K562 (cell line): ENCODE data around the gene GANAB. TPM values are rescaled to one million over a fixed set of nuclear protein-coding genes. Genes with fewer than 3 reads are reported as not detected.
A peak's percentile ranks its signal among the peaks of the same experiment; 100 is the strongest.

Experiments used
- FOXJ2 ChIP-seq: fragments of 200-800 bp; sonication (Bioruptor generic); IDR thresholded peaks from 2 replicates; pipeline ENCODE4 v1.6.1; 2016; ENCODE audit warnings: missing genetic modification characterization, missing compliant biosample characterization
- RAD21 ChIP-seq, 2 experiments: fragments of 250-450 bp in 1 of 2; fragments of 450-650 bp in 1 of 2; sonication (Bioruptor Pico) in 1 of 2; formaldehyde crosslinking in 1 of 2; IDR thresholded peaks in 1 of 2; conservative IDR thresholded peaks in 1 of 2; 2 replicates each; pipeline versions ENCODE4 v1.4.0 to v1.8.0; 2020 to 2022; ENCODE audit warnings: mild to moderate bottlenecking in 2 of 2, moderate library complexity in 1 of 2
- SAFB ChIP-seq: fragments of 200-400 bp; formaldehyde crosslinking; IDR thresholded peaks from 2 replicates; pipeline ENCODE4 v1.6.1; 2017; ENCODE audit warnings: low read depth, low read length, borderline replicate concordance
- TCF15 ChIP-seq: fragments of 250-450 bp; sonication (Bioruptor Pico); IDR thresholded peaks from 2 replicates; pipeline ENCODE4 v1.8.0; 2022; ENCODE audit warnings: moderate library complexity, mild to moderate bottlenecking, inconsistent platforms
- TFAM ChIP-seq: fragments of 250-450 bp; sonication (Bioruptor Pico); conservative IDR thresholded peaks from 2 replicates; pipeline ENCODE4 v1.5.0; 2021; ENCODE audit warnings: mild to moderate bottlenecking, moderate library complexity
- ZKSCAN1 ChIP-seq: fragments of 150-350 bp; IDR thresholded peaks from 2 replicates; pipeline ENCODE4 v1.6.1; 2016; ENCODE audit warnings: low read depth, low read length
- polyA plus RNA-seq, 8 experiments: library from polyadenylated mRNA; depleted of rRNA in 4 of 8; stranded (reverse) in 5 of 8; unstranded in 3 of 8; fragments of >200 nt; fragmentation: Nextera tagmentation in 2 of 8; fragmentation: Illumina TruSeq in 1 of 8; extraction: Ambion mirVana in 2 of 8; extraction: Trizol in 1 of 8; gene quantifications; 2 replicates each; pipeline versions ENCODE4 v1.2.1 to v1.2.3, GENCODE V29; 2011 to 2014; ENCODE audit warnings: inconsistent platforms in 1 of 8, missing spikeins in 1 of 8
- total RNA-seq, 7 experiments: library from RNA; depleted of rRNA in 6 of 7; stranded (reverse); fragments of >200 nt in 6 of 7; fragmentation: Illumina TruSeq in 2 of 7; extraction: Trizol in 2 of 7; gene quantifications; 2 replicates each; pipeline versions ENCODE4 v1.2.1 to v1.2.3, GENCODE V29; 2011 to 2021; ENCODE audit warnings: low replicate concordance in 1 of 7
- TF ChIP-seq, protein P1 (sequence below): fragments of 450-650 bp; IDR thresholded peaks from 2 replicates; pipeline ENCODE4 v1.6.1; 2016; ENCODE audit warnings: mild to moderate bottlenecking, moderate library complexity
- TF ChIP-seq, protein P2 (sequence below): fragments of 450-650 bp; formaldehyde crosslinking; IDR thresholded peaks from 2 replicates; pipeline ENCODE4 v1.4.0; 2022; ENCODE audit warnings: missing genetic modification characterization
- TF ChIP-seq, protein P3 (sequence below): fragments of 450-650 bp; formaldehyde crosslinking; IDR thresholded peaks from 2 replicates; pipeline ENCODE4 v1.4.0; 2020; ENCODE audit warnings: mild to moderate bottlenecking, moderate library complexity

Gene GANAB
- total and polyA plus RNA-seq, 9 of the 15 experiments (the other 6 are each of a cell fraction or from before 2014, with no cell fraction given) = 6.5 to 284 (median 161) TPM

DNA sequence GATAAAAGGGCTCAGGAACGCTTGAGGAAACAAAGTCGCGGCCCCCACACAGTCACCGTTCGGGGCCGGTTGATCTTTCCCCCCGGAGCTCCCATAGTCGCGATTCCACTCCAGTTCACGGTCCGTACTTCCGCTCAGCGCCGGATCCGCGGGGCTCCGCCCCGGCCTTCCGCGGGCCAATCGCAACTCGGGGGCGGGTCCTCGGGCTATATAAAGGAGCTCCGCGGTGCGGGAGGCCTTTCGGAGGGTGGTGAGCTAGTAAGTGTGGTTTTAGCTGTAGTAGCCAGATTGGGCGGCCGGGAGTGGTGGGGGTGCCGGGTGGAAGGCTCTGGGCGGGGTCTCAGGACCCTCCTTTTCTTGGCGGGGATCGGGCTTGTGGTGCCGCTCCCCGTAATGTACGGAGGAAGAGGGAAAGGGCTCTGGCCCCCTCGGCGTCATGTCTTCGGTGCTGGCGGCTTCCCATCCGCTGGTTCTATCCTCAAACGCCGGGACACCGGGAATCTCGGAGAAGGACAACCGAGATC, 18.7 kb upstream of the GANAB start, which contains the start of the genes C11orf98 and CSKMT (continued):
- TF ChIP-seq, protein P1, sequence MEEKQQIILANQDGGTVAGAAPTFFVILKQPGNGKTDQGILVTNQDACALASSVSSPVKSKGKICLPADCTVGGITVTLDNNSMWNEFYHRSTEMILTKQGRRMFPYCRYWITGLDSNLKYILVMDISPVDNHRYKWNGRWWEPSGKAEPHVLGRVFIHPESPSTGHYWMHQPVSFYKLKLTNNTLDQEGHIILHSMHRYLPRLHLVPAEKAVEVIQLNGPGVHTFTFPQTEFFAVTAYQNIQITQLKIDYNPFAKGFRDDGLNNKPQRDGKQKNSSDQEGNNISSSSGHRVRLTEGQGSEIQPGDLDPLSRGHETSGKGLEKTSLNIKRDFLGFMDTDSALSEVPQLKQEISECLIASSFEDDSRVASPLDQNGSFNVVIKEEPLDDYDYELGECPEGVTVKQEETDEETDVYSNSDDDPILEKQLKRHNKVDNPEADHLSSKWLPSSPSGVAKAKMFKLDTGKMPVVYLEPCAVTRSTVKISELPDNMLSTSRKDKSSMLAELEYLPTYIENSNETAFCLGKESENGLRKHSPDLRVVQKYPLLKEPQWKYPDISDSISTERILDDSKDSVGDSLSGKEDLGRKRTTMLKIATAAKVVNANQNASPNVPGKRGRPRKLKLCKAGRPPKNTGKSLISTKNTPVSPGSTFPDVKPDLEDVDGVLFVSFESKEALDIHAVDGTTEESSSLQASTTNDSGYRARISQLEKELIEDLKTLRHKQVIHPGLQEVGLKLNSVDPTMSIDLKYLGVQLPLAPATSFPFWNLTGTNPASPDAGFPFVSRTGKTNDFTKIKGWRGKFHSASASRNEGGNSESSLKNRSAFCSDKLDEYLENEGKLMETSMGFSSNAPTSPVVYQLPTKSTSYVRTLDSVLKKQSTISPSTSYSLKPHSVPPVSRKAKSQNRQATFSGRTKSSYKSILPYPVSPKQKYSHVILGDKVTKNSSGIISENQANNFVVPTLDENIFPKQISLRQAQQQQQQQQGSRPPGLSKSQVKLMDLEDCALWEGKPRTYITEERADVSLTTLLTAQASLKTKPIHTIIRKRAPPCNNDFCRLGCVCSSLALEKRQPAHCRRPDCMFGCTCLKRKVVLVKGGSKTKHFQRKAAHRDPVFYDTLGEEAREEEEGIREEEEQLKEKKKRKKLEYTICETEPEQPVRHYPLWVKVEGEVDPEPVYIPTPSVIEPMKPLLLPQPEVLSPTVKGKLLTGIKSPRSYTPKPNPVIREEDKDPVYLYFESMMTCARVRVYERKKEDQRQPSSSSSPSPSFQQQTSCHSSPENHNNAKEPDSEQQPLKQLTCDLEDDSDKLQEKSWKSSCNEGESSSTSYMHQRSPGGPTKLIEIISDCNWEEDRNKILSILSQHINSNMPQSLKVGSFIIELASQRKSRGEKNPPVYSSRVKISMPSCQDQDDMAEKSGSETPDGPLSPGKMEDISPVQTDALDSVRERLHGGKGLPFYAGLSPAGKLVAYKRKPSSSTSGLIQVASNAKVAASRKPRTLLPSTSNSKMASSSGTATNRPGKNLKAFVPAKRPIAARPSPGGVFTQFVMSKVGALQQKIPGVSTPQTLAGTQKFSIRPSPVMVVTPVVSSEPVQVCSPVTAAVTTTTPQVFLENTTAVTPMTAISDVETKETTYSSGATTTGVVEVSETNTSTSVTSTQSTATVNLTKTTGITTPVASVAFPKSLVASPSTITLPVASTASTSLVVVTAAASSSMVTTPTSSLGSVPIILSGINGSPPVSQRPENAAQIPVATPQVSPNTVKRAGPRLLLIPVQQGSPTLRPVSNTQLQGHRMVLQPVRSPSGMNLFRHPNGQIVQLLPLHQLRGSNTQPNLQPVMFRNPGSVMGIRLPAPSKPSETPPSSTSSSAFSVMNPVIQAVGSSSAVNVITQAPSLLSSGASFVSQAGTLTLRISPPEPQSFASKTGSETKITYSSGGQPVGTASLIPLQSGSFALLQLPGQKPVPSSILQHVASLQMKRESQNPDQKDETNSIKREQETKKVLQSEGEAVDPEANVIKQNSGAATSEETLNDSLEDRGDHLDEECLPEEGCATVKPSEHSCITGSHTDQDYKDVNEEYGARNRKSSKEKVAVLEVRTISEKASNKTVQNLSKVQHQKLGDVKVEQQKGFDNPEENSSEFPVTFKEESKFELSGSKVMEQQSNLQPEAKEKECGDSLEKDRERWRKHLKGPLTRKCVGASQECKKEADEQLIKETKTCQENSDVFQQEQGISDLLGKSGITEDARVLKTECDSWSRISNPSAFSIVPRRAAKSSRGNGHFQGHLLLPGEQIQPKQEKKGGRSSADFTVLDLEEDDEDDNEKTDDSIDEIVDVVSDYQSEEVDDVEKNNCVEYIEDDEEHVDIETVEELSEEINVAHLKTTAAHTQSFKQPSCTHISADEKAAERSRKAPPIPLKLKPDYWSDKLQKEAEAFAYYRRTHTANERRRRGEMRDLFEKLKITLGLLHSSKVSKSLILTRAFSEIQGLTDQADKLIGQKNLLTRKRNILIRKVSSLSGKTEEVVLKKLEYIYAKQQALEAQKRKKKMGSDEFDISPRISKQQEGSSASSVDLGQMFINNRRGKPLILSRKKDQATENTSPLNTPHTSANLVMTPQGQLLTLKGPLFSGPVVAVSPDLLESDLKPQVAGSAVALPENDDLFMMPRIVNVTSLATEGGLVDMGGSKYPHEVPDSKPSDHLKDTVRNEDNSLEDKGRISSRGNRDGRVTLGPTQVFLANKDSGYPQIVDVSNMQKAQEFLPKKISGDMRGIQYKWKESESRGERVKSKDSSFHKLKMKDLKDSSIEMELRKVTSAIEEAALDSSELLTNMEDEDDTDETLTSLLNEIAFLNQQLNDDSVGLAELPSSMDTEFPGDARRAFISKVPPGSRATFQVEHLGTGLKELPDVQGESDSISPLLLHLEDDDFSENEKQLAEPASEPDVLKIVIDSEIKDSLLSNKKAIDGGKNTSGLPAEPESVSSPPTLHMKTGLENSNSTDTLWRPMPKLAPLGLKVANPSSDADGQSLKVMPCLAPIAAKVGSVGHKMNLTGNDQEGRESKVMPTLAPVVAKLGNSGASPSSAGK = no peak
- TF ChIP-seq, protein P2, sequence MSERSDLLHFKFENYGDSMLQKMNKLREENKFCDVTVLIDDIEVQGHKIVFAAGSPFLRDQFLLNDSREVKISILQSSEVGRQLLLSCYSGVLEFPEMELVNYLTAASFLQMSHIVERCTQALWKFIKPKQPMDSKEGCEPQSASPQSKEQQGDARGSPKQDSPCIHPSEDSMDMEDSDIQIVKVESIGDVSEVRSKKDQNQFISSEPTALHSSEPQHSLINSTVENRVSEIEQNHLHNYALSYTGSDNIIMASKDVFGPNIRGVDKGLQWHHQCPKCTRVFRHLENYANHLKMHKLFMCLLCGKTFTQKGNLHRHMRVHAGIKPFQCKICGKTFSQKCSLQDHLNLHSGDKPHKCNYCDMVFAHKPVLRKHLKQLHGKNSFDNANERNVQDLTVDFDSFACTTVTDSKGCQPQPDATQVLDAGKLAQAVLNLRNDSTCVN (CRISPR knock-in tag) = peak; percentile 92; the same call in 1 of the 2 replicates
- TF ChIP-seq, protein P3, sequence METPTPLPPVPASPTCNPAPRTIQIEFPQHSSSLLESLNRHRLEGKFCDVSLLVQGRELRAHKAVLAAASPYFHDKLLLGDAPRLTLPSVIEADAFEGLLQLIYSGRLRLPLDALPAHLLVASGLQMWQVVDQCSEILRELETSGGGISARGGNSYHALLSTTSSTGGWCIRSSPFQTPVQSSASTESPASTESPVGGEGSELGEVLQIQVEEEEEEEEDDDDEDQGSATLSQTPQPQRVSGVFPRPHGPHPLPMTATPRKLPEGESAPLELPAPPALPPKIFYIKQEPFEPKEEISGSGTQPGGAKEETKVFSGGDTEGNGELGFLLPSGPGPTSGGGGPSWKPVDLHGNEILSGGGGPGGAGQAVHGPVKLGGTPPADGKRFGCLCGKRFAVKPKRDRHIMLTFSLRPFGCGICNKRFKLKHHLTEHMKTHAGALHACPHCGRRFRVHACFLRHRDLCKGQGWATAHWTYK (CRISPR knock-in tag) = peak; percentile 79; the same call in 1 of the 2 replicates
- no peak for TF ChIP-seq TFAM
- no peak for TF ChIP-seq FOXJ2 (tag)
- TF ChIP-seq SAFB = no peak
- peak in 1 of 2 experiments; percentile 8; a peak in 1 of 4 replicates for TF ChIP-seq RAD21 (CRISPR knock-in tag; conservative IDR thresholded peaks at IDR 0.05 in 1 of 2, IDR thresholded peaks at IDR 0.05 in 1 of 2)
- no peak for TF ChIP-seq ZKSCAN1
- TF ChIP-seq TCF15 (CRISPR knock-in tag) = no peak
